Activated CD8-positive, alpha-beta memory T cell treated with anti-CD3 and anti-CD28 coated beads, Interleukin-2, amount 50 U/mL, for 4 hours (primary cell): Measurements from ENCODE around the gene RFPL4A.
"Not testable (repeated sequence)": the region's sequence is repeated elsewhere in the genome, so short reads cannot be mapped to it uniquely, and the experiment has no call there.

Source experiments
- DNase-seq: peaks from one replicate; pipeline ENCODE4 v3.0.0-alpha.2; 2020

Gene RFPL4A

GRCh38 chr19:55758797-55759196 is at the start of gene RFPL4A:
TSS of gene RFPL4A (plus strand) at chr19:55759097. CDS start at chr19:55761801, 2,704 bp downstream.
- DNase-seq: not testable (repeated sequence)

GRCh38 chr19:55711719-55712118 is 47.2 kb upstream of the RFPL4A start:
- DNase-seq: no peak

- DNase-seq: no peak
Observed at GRCh38 chr19:55712804-55713631, 45.9 kb upstream of the RFPL4A start.

GRCh38 chr19:55716531-55716930 is 42.4 kb upstream of the RFPL4A start:
- DNase-seq: no peak

GRCh38 chr19:55717251-55717650 is 41.6 kb upstream of the RFPL4A start:
- DNase-seq: no peak

- not testable (repeated sequence) for DNase-seq
Observed at GRCh38 chr19:55717879-55718711, 40.8 kb upstream of the RFPL4A start.

- no peak for DNase-seq
Observed at GRCh38 chr19:55720214-55720746, 38.6 kb upstream of the RFPL4A start.

- DNase-seq: no peak
Observed at GRCh38 chr19:55720801-55721200, 38.1 kb upstream of the RFPL4A start.

- no peak for DNase-seq
Observed at GRCh38 chr19:55723491-55723890, 35.4 kb upstream of the RFPL4A start.

GRCh38 chr19:55730378-55730777 is 28.5 kb upstream of the RFPL4A start:
- DNase-seq: not testable (repeated sequence)

GRCh38 chr19:55738302-55738701 is 20.6 kb upstream of the RFPL4A start, which contains the start of gene NLRP9:
TSS of gene NLRP9 (minus strand) at chr19:55738402. CDS start at chr19:55738374, 28 bp downstream.
- DNase-seq: no peak

GRCh38 chr19:55750715-55751114 is 8.2 kb upstream of the RFPL4A start:
- DNase-seq: no peak

GRCh38 chr19:55753401-55753800 is 5.5 kb upstream of the RFPL4A start:
- DNase-seq: no peak

GRCh38 chr19:55756808-55757207 is 2.1 kb upstream of the RFPL4A start:
- DNase-seq: not testable (repeated sequence)

GRCh38 chr19:55766466-55766865 is 7.6 kb downstream of the RFPL4A start:
- no peak for DNase-seq

- not testable (repeated sequence) for DNase-seq
Observed at GRCh38 chr19:55768818-55769217, 9.9 kb downstream of the RFPL4A start, which contains the start of gene RFPL4AL1. TSS of gene RFPL4AL1 (plus strand) at chr19:55769118. CDS start at chr19:55771805, 2,687 bp downstream.

- DNase-seq: not testable (repeated sequence)
Observed at GRCh38 chr19:55769632-55770031, 10.7 kb downstream of the RFPL4A start.

- DNase-seq: no peak
Observed at GRCh38 chr19:55777528-55777927, 18.6 kb downstream of the RFPL4A start.

GRCh38 chr19:55778331-55778730 is 19.4 kb downstream of the RFPL4A start:
- no peak for DNase-seq

GRCh38 chr19:55781112-55781511 is 22.2 kb downstream of the RFPL4A start:
- DNase-seq: no peak

GRCh38 chr19:55795021-55795420 is 36.1 kb downstream of the RFPL4A start:
- no peak for DNase-seq

GRCh38 chr19:55801416-55801815 is 42.5 kb downstream of the RFPL4A start:
- DNase-seq: no peak

- no peak for DNase-seq
Observed at GRCh38 chr19:55802281-55802680, 43.4 kb downstream of the RFPL4A start.
